Smooth muscle cell (in vitro differentiated cells): ENCODE measurements around the gene SLC30A9. TPM values are rescaled to one million over a fixed set of nuclear protein-coding genes. Genes with fewer than 3 reads are reported as not detected.

Experiments
- DNase-seq: peaks from one replicate; lab custom pipeline; 2025; ENCODE audit not compliant: unreplicated experiment; lab: John Stamatoyannopoulos, UW
- H2AFZ ChIP-seq: fragments of 200-600 bp; sonication (generic); 2 replicates; pipeline ENCODE4 v1.6.0; 2016; ENCODE audit warnings: antibody characterized with exemption, low read depth, mild to moderate bottlenecking
- H3F3A ChIP-seq: fragments of 200-600 bp; sonication (generic); 2 replicates; pipeline ENCODE4 v1.6.0; 2017; ENCODE audit warnings: antibody characterized with exemption, low read depth
- H3K27ac ChIP-seq: fragments of 200-600 bp; sonication (generic); 2 replicates; pipeline ENCODE4 v1.5.1; 2016; ENCODE audit warnings: low read depth, mild to moderate bottlenecking
- H3K27me3 ChIP-seq: fragments of 200-600 bp; sonication (generic); 2 replicates; pipeline ENCODE4 v1.6.1; 2016; ENCODE audit warnings: low read depth, mild to moderate bottlenecking
- H3K36me3 ChIP-seq: fragments of 200-600 bp; sonication (generic); 2 replicates; pipeline ENCODE4 v1.5.1; 2016; ENCODE audit warnings: low read depth
- H3K4me1 ChIP-seq: fragments of 200-600 bp; sonication (generic); 2 replicates; pipeline ENCODE4 v1.5.1; 2016; ENCODE audit warnings: low read depth
- H3K4me2 ChIP-seq: fragments of 200-600 bp; sonication (generic); 2 replicates; pipeline ENCODE4 v1.6.0; 2016; ENCODE audit warnings: mild to moderate bottlenecking
- H3K4me3 ChIP-seq: fragments of 200-600 bp; sonication (generic); 2 replicates; pipeline ENCODE4 v1.5.1; 2016; ENCODE audit warnings: mild to moderate bottlenecking
- H3K79me2 ChIP-seq: fragments of 200-600 bp; sonication (generic); 2 replicates; pipeline ENCODE4 v1.6.0; 2016; ENCODE audit warnings: low read depth, mild to moderate bottlenecking
- H3K9ac ChIP-seq: fragments of 200-600 bp; sonication (generic); 2 replicates; pipeline ENCODE4 v1.6.0; 2016; ENCODE audit warnings: low read depth
- H3K9me3 ChIP-seq: fragments of 200-600 bp; sonication (generic); replicated peaks from 2 replicates; pipeline ENCODE4 v1.5.1; 2016; ENCODE audit warnings: low read depth
- H4K20me1 ChIP-seq: fragments of 200-600 bp; sonication (generic); 2 replicates; pipeline ENCODE4 v1.6.0; 2016; ENCODE audit warnings: low read depth
- WGBS: methylation state at CpG from one replicate; pipeline ENCODE4 v1.1.7; 2016; ENCODE audit warnings: low lambda C conversion rate; 5-methylcytosine and 5-hydroxymethylcytosine counted together
- polyA plus RNA-seq: library from polyadenylated mRNA; unstranded; fragments of >200 nt; fragmentation: Nextera tagmentation; extraction: Ambion mirVana; gene quantifications from 2 replicates; pipeline ENCODE4 v1.2.1, GENCODE V29; 2016
- total RNA-seq: library from RNA; depleted of rRNA; stranded (reverse); fragments of >200 nt; gene quantifications from 2 replicates; pipeline ENCODE4 v1.2.3, GENCODE V29; 2014
- TF ChIP-seq, protein P1 (sequence below): fragments of 200-600 bp; sonication (generic); IDR thresholded peaks from 2 replicates; pipeline ENCODE4 v1.5.1; 2017; ENCODE audit warnings: borderline replicate concordance, mild to moderate bottlenecking, antibody characterized with exemption; ENCODE audit not compliant: insufficient read depth, poor library complexity, severe bottlenecking

The SLC30A9 gene
- total and polyA plus RNA-seq, 2 experiments from 2014 or later: 41.3 to 73.1 TPM

DNA sequence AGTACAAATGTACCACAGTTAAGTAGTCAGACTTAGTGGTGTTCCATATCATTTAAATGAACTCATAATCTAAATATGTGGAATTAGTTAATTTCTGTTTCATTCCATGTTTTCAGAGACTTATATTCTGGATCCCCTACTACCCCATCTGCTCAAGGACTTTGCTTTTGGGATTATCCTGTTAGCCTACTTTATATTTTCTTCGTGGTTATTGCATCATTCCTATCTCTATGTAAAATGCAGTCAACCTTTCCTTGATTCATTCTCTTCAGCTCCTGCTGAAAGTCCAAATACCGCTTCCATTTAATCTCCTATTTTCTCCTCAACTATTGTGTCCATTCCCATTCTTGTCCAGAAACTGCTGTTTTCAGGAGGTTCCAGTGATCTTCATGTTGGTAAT, 25.1 kb downstream of the SLC30A9 start:
- H3K27me3 ChIP-seq: no peaks in the 10 kb centered on the region
- H3K9me3 ChIP-seq: no peaks in the 10 kb centered on the region
- H3K4me2 ChIP-seq: no peak overlapping the region
- TF ChIP-seq, protein P1, sequence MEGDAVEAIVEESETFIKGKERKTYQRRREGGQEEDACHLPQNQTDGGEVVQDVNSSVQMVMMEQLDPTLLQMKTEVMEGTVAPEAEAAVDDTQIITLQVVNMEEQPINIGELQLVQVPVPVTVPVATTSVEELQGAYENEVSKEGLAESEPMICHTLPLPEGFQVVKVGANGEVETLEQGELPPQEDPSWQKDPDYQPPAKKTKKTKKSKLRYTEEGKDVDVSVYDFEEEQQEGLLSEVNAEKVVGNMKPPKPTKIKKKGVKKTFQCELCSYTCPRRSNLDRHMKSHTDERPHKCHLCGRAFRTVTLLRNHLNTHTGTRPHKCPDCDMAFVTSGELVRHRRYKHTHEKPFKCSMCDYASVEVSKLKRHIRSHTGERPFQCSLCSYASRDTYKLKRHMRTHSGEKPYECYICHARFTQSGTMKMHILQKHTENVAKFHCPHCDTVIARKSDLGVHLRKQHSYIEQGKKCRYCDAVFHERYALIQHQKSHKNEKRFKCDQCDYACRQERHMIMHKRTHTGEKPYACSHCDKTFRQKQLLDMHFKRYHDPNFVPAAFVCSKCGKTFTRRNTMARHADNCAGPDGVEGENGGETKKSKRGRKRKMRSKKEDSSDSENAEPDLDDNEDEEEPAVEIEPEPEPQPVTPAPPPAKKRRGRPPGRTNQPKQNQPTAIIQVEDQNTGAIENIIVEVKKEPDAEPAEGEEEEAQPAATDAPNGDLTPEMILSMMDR: no peak
- H4K20me1 ChIP-seq: peaks cover 53% of the 10 kb centered on the region
- no peaks in the 10 kb centered on the region for H3K36me3 ChIP-seq
- H3K79me2 ChIP-seq: peaks cover 19% of the 10 kb centered on the region
- no peak overlapping the region for H2AFZ ChIP-seq
- no peak overlapping the region for H3K9ac ChIP-seq
- H3K4me1 ChIP-seq: no peaks in the 10 kb centered on the region
- WGBS: 83% methylated on average over 2 of the region's 2 CpGs
- DNase-seq: no peak
- no peaks in the 10 kb centered on the region for H3F3A ChIP-seq
- no peak overlapping the region for H3K4me3 ChIP-seq
- no peak overlapping the region for H3K27ac ChIP-seq

DNA sequence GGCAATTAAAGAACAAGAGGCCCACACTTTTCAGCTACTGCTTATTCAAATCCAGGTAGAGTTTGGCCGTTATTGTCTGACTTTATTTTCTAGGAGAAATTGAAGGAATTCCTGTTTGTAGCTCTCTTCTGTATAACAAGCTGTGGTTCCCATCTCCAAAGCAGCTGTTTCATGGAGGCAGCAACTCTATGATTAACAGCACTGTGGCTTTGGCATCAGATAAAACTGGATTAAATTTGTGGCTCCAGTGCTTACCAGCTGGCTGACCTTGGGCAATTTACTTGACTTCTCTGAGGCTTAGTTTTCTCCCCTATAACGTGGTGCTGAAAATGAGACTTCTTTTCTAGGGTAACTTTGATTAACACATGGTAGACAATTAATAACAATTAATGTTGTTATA, 28.1 kb downstream of the SLC30A9 start:
- TF ChIP-seq, protein P1: no peak
- H3K9me3 ChIP-seq: no peaks in the 10 kb centered on the region
- peaks cover 17% of the 10 kb centered on the region for H3K79me2 ChIP-seq
- H3K9ac ChIP-seq: no peak overlapping the region
- H2AFZ ChIP-seq: no peak overlapping the region
- H3K27me3 ChIP-seq: no peaks in the 10 kb centered on the region
- H3K4me2 ChIP-seq: no peak overlapping the region
- H3F3A ChIP-seq: no peaks in the 10 kb centered on the region
- H3K4me1 ChIP-seq: no peaks in the 10 kb centered on the region
- no peak overlapping the region for H3K27ac ChIP-seq
- 78% methylated on average over 2 of the region's 2 CpGs for WGBS
- peaks cover 12% of the 10 kb centered on the region for H3K36me3 ChIP-seq
- H3K4me3 ChIP-seq: no peak overlapping the region
- peaks cover 50% of the 10 kb centered on the region for H4K20me1 ChIP-seq
- DNase-seq: no peak

DNA sequence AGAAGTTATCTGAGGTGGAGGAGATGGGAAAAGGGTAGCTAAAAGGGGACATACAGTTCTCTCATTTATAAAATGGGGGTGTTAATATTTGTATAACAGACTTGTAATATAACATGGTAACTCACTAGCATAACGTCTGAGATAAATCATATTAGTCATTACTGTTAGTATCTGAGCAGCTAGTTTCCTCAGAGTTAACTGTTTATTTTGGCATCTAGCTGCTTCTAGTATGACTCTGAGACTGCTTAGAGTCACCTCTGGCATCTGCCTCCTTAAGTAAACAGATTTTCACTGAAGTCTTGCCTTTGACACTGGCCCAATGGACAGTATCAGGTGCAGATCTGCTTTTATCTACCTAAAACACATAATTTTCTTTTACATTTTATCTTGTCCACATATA, 58.1 kb downstream of the SLC30A9 start:
- H3K27ac ChIP-seq: no peak overlapping the region
- no peaks in the 10 kb centered on the region for H3F3A ChIP-seq
- H3K79me2 ChIP-seq: no peaks in the 10 kb centered on the region
- no peak overlapping the region for H3K4me3 ChIP-seq
- DNase-seq: no peak
- no peaks in the 10 kb centered on the region for H3K4me1 ChIP-seq
- peaks cover 6% of the 10 kb centered on the region for H3K9me3 ChIP-seq
- no peak overlapping the region for H3K9ac ChIP-seq
- peaks cover 30% of the 10 kb centered on the region for H3K36me3 ChIP-seq
- no peaks in the 10 kb centered on the region for H3K27me3 ChIP-seq
- no peak overlapping the region for H2AFZ ChIP-seq
- TF ChIP-seq, protein P1: no peak
- no peaks in the 10 kb centered on the region for H4K20me1 ChIP-seq
- 59% methylated on average over 1 of the region's 1 CpG for WGBS
- H3K4me2 ChIP-seq: no peak overlapping the region

DNA sequence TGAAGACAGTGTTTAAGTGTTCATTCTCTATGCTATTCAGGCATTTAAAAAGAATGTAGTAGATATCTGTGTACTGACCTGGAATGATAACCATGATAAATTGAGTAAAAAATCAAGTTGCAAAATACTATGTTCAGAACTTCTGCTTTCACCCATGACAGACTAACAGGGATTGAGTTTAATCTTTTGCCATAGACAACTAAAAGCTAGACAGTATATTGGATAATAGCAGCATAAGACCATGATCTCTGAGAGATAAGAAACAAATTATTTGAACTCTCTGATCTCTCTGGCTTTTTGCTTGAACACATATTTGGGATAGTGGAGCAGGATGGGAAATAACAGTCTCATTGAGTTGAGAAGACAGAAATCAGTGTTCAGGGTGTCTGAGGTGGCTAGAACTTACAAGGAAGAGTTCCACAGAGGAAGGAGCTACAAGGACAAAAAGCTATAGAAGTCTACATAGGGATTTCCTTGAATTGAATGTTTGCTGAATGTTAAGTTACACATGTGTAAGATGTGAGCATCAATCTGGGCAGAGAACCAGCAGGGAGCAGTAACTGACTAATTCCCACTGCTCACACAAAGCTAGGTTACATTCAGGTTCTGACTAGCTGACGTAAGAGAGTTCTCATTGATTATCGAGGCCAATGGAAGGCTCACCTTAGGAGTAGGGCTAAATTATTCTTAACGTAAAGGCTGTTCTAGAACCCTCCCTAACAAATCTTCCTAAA, 60.4 kb downstream of the SLC30A9 start:
- Histone ChIP-seq H3K79me2 (no peaks in the 10 kb centered on the region), H3K4me3 (no peak overlapping the region), H4K20me1 (no peaks in the 10 kb centered on the region), H3K4me2 (no peak overlapping the region), H3K4me1 (no peaks in the 10 kb centered on the region), H3F3A (no peaks in the 10 kb centered on the region), H3K9me3 (no peaks in the 10 kb centered on the region), H3K36me3 (peaks cover 25% of the 10 kb centered on the region), H3K9ac (no peak overlapping the region), H3K27ac (no peak overlapping the region), H2AFZ (no peak overlapping the region), H3K27me3 (no peaks in the 10 kb centered on the region)
- WGBS: 96% methylated on average over 3 of the region's 3 CpGs
- TF ChIP-seq, protein P1: no peak
- no peak for DNase-seq
